ENCODE data around the gene CTSD. TPM values are rescaled to one million over a fixed set of nuclear protein-coding genes. Genes with fewer than 3 reads are reported as not detected.

The CTSD gene
- total RNA-seq, 2 experiments from 2014 or later: 38.8 to 41.5 TPM

- Mint-ChIP-seq H3K4me3 (no peak overlapping the region), H3K27me3 (no peaks in the 10 kb centered on the region), H3K4me1 (peaks cover 16% of the 10 kb centered on the region), H3K36me3 (ENCODE audit: low read depth) (no peaks in the 10 kb centered on the region), H3K27ac (no peak overlapping the region), H3K9me3 (ENCODE audit: low read depth) (no peaks in the 10 kb centered on the region)
- DNase-seq (no peak), ATAC-seq (no peak)
- ChIA-PET POLR2A (no interaction called here), CTCF (interaction anchor here (1.5 kb wide), 1 partner anchor 73 kb away, joined by 6 read pairs; no protein-coding TSS in a partner anchor)
- intact Hi-C loops (cut with DNase I, micrococcal nuclease): loop anchor here in 1 of 2 experiments (10.0 kb wide), 1 partner anchor 922 kb away; the partner anchor contains the start of genes POLR2L and TSPAN4
Measured at GRCh38 chr11:1766719-1767398, 3.1 kb upstream of the CTSD start.

- Mint-ChIP-seq H3K27ac (no peak overlapping the region), H3K4me3 (no peak overlapping the region), H3K27me3 (no peaks in the 10 kb centered on the region), H3K4me1 (peaks cover 20% of the 10 kb centered on the region), H3K36me3 (ENCODE audit: low read depth) (no peaks in the 10 kb centered on the region), H3K9me3 (ENCODE audit: low read depth) (no peaks in the 10 kb centered on the region)
- intact Hi-C loops (cut with DNase I, micrococcal nuclease): loop anchor here in 1 of 2 experiments (10.0 kb wide), 1 partner anchor 921 kb away; the partner anchor contains the start of genes POLR2L and TSPAN4
- CTCF ChIA-PET: interaction anchor here (1.2 to 1.5 kb wide), 2 partner anchors 72 kb away, joined by 3 to 6 read pairs; no protein-coding TSS in a partner anchor
- DNase-seq (peak; percentile 41), ATAC-seq (no peak)
- POLR2A ChIA-PET: interaction anchor here (0.7 kb wide), 1 partner anchor 115 kb away, joined by 4 read pairs; no protein-coding TSS in a partner anchor
Measured at GRCh38 chr11:1765871-1766718, 2.4 kb upstream of the CTSD start.

DNA sequence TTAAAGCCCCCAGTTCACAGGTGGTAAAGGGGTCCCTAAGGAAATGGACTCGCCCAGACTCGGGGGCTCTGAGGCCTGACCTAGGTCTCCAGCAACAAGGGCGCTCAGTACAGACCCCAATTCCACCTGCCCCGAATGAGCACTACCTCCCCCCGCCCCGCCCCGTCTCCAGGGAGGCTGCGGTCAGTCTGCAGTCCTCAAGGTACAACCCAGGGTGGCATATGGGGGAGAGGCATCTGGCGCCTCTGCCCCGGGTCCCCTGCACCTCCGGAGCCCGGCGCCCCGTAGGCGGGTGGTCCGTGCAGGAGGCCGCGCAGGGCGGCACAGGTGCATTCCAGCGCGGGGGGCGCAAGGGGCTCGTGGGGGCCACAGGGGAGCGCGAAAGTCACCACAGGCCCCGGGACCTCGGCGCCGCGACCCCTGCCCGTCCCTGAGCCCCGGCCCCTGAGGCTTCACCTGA is 361 bp downstream of the CTSD start:
- H3K36me3 Mint-ChIP-seq (ENCODE audit: low read depth): no peaks in the 10 kb centered on the region
- H3K27ac Mint-ChIP-seq: no peak overlapping the region
- H3K4me1 Mint-ChIP-seq: peaks cover 40% of the 10 kb centered on the region
- POLR2A ChIA-PET: no interaction called here
- DNase-seq (no peak), ATAC-seq (peak; percentile 43)
- H3K9me3 Mint-ChIP-seq (ENCODE audit: low read depth): no peaks in the 10 kb centered on the region
- intact Hi-C loops (cut with DNase I, micrococcal nuclease): loop anchor here in 1 of 2 experiments (5.0 to 10.0 kb wide), 3 partner anchors 501 to 919 kb away; partner anchors contain the start of genes POLR2L, TSPAN4 and TSSC4
- CTCF ChIA-PET: interaction anchor here (0.9 to 1.0 kb wide), 2 partner anchors 69 to 70 kb away, joined by 3 read pairs; no protein-coding TSS in a partner anchor
- H3K4me3 Mint-ChIP-seq: peak overlapping the region; percentile 59
- no peaks in the 10 kb centered on the region for H3K27me3 Mint-ChIP-seq

DNA sequence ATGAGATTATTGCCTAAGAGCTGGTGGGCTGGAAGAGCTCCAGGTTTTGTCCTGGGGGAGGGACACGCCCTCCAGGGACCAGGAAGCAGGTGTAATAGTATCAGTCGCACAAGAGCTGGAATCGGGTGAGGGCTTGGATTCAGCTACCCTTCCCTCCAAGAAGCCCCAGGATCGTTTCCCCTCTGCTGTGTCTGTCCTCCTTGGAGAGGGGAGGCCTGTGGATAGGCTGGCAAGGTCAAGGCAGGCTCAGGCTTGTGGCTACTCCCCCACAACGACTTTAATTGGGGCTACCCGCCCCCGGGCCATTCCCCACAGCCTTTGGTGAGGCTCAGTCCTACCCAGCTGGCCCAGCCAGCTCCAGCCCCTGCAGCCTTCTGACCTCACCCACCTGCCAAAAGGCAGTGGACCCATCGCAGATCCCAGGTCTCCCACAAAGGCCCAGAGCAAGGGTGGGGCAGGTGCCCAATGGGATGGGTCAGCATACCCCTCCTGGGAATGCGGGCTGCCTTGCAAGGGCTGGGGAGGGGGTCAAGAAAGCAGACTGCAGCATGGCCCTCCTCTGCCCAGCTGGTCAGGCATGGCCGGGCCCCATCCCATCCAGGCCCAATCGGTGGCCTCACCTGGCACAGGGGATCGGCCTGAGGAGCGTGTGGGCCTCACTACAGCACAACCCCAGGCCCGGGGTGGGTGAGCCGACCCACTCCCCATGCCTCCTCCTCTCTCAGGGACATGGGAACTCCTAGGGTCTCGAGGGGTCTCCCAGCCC is 1.0 kb downstream of the CTSD start:
- Mint-ChIP-seq H3K4me3 (peak overlapping the region; percentile 59), H3K36me3 (ENCODE audit: low read depth) (no peaks in the 10 kb centered on the region), H3K27ac (no peak overlapping the region), H3K27me3 (no peaks in the 10 kb centered on the region), H3K4me1 (peaks cover 43% of the 10 kb centered on the region), H3K9me3 (ENCODE audit: low read depth) (no peaks in the 10 kb centered on the region)
- POLR2A ChIA-PET: interaction anchor here (1.0 kb wide), 1 partner anchor 10 kb away, joined by 3 read pairs; no protein-coding TSS in a partner anchor
- CTCF ChIA-PET: interaction anchor here (0.6 to 0.9 kb wide), 3 partner anchors 30 to 110 kb away, joined by 4 to 7 read pairs (median 4); no protein-coding TSS in a partner anchor
- DNase-seq: no peak
- ATAC-seq: no peak
- intact Hi-C loops (cut with DNase I, micrococcal nuclease): loop anchor here in 1 of 2 experiments (5.0 to 10.0 kb wide), 3 partner anchors 500 to 918 kb away; partner anchors contain the start of genes POLR2L, TSPAN4 and TSSC4

- ChIA-PET POLR2A (interaction anchor here (1.0 kb wide), 1 partner anchor 10 kb away, joined by 3 read pairs; no protein-coding TSS in a partner anchor), CTCF (interaction anchor here (0.6 to 0.9 kb wide), 3 partner anchors 31 to 110 kb away, joined by 4 to 7 read pairs (median 4); no protein-coding TSS in a partner anchor)
- H3K9me3 Mint-ChIP-seq (ENCODE audit: low read depth): no peaks in the 10 kb centered on the region
Measured at GRCh38 chr11:1761857-1762536, 1.7 kb downstream of the CTSD start.

DNA sequence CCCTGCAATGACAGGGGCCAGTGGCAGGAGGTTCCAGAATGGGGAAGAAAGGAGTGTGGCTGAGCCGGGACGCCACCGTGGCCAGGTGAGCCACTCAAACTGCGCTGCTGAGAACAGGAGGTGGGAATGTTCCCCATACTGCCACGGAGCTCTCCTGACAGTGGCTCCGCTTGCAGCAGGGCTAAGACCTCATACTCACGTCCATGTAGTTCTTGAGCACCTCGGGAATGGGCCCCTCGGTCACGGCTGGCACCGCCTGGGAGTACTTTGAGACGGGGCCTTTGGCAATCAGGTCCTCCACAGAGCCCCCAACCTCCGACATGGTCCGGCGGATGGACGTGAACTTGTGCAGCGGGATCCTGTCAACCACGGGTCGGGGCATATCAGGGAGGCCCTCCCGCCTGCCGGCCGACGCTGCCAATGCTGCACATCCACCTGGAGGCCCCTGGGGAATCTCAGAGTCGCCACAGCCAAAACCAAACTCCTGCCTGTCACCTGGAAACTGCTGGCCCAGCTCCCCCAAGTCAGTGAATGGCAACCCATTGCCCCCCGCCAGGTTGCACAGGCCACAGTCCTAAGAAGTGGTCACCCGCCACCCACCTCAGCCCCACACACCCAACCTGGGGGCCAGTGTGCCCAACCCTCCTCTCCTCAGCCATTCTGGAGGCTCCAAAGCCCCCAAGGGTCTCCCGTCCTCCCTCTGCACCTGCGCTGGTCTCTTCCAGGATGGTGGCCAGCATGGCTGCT is 2.4 kb downstream of the CTSD start:
- Mint-ChIP-seq H3K4me1 (peaks cover 56% of the 10 kb centered on the region), H3K27ac (no peak overlapping the region)

More at GRCh38 chr11:1761857-1762536, 1.7 kb downstream of the CTSD start:
- no peaks in the 10 kb centered on the region for H3K27me3 Mint-ChIP-seq
- DNase-seq: no peak
- ATAC-seq: no peak
- H3K27ac Mint-ChIP-seq: no peak overlapping the region
- H3K4me3 Mint-ChIP-seq: peak overlapping the region; percentile 59
- H3K4me1 Mint-ChIP-seq: peaks cover 50% of the 10 kb centered on the region
- peaks cover 3% of the 10 kb centered on the region for H3K36me3 Mint-ChIP-seq (ENCODE audit: low read depth)
- intact Hi-C loops (cut with DNase I, micrococcal nuclease): loop anchor here in 1 of 2 experiments (5.0 to 10.0 kb wide), 3 partner anchors 500 to 917 kb away; partner anchors contain the start of genes POLR2L, TSPAN4 and TSSC4

DNA sequence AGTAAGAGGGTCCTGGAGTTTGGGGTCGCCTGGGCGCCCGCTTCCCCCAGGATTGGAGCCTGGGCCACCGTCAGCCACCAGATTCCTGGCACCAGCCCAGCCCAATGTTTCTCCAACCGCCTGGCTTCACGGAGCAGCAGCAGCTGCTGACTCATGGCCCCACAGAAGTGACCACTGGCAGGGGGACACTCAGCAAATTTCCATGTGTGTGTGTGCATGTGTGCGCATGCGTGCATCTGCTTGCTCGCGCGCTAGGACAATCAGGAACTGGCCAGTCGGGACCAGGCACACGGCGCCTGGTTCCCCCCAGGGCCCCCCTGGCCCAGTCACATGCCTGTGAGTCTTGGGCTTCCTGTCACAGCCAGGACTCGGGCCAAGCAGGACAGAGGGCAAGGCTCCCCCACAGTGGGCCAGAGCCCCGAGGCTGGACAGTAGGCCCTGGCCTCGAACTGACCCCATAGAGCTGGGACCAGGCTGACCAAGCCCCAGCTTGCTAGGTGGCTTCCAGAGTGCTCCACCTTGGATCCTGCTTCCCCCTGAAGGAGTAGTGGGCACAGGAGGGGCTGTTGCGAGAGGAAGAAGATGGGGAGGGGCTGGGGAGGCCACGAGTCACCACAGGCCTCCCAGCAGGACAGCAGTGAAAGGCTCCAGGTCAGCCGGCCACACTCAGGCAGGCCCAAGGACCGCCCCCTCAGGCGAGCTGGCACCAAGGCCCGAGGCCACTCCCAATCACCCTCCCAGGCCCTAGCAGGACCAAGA is 3.2 kb downstream of the CTSD start:
- Mint-ChIP-seq H3K27me3 (no peaks in the 10 kb centered on the region), H3K36me3 (ENCODE audit: low read depth) (peaks cover 5% of the 10 kb centered on the region), H3K27ac (no peak overlapping the region), H3K4me1 (peaks cover 64% of the 10 kb centered on the region), H3K4me3 (no peak overlapping the region), H3K9me3 (ENCODE audit: low read depth) (no peaks in the 10 kb centered on the region)
- ATAC-seq: no peak
- CTCF ChIA-PET: no interaction called here
- DNase-seq: no peak
- POLR2A ChIA-PET: no interaction called here
- intact Hi-C loops (cut with DNase I, micrococcal nuclease): loop anchor here in 1 of 2 experiments (5.0 to 10.0 kb wide), 3 partner anchors 498 to 916 kb away; partner anchors contain the start of genes POLR2L, TSPAN4 and TSSC4

More for the DNA sequence above, 2.4 kb downstream of the CTSD start:
- Mint-ChIP-seq H3K4me3 (no peak overlapping the region), H3K9me3 (ENCODE audit: low read depth) (no peaks in the 10 kb centered on the region), H3K27me3 (no peaks in the 10 kb centered on the region), H3K36me3 (ENCODE audit: low read depth) (peaks cover 3% of the 10 kb centered on the region)
- DNase-seq: no peak
- ChIA-PET POLR2A (no interaction called here), CTCF (no interaction called here)
- ATAC-seq: no peak
- intact Hi-C loops (cut with DNase I, micrococcal nuclease): loop anchor here in 1 of 2 experiments (5.0 to 10.0 kb wide), 3 partner anchors 499 to 916 kb away; partner anchors contain the start of genes POLR2L, TSPAN4 and TSSC4

- ATAC-seq: no peak
- Mint-ChIP-seq H3K27ac (no peak overlapping the region), H3K4me1 (peaks cover 70% of the 10 kb centered on the region), H3K4me3 (no peak overlapping the region), H3K9me3 (ENCODE audit: low read depth) (no peaks in the 10 kb centered on the region), H3K36me3 (ENCODE audit: low read depth) (peaks cover 5% of the 10 kb centered on the region), H3K27me3 (no peaks in the 10 kb centered on the region)
- POLR2A ChIA-PET: no interaction called here
- DNase-seq: no peak
- CTCF ChIA-PET: no interaction called here
- intact Hi-C loops (cut with DNase I, micrococcal nuclease): loop anchor here in 1 of 2 experiments (5.0 to 10.0 kb wide), 3 partner anchors 498 to 915 kb away; partner anchors contain the start of genes POLR2L, TSPAN4 and TSSC4
Measured at GRCh38 chr11:1759851-1760220, 3.9 kb downstream of the CTSD start.

DNA sequence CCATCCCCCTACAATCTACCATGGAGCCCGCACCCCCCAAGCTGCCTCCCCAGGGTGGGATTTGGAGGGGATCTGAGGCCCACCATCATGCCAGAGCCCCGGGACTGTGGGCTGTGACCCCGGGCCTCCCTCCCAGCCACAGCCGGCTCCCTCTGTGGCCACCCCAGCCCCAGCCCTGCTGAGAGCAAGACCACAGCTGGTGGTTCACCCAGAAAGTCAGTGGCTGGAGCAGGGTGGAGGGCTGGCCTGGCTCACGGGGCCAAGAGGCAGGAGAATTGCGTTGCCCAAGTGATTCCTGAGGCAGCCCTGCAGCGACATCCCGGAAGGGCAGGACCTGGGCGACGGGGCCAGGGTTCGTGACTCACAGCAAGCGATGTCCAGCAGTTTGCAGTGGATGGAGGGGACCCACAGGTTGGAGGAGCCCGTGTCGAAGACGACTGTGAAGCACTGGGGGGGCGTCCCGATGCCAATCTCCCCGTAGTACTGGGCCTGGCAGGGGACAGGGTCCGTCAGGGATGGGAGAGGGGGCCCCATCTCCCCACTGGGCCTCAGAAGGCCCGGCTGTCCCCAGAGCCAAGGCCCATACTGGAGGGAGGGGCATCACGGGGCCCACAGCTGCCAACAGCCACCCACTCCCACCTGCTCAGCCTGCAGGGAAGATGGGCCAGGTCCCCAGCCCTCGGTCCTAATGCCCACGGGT is 4.4 kb downstream of the CTSD start:
- POLR2A ChIA-PET: no interaction called here
- ATAC-seq: no peak
- CTCF ChIA-PET: interaction anchor here (1.5 kb wide), 1 partner anchor 59 kb away, joined by 3 read pairs; no protein-coding TSS in a partner anchor
- H3K36me3 Mint-ChIP-seq (ENCODE audit: low read depth): peaks cover 5% of the 10 kb centered on the region
- no peak overlapping the region for H3K27ac Mint-ChIP-seq
- intact Hi-C loops (cut with DNase I, micrococcal nuclease): no loop called here
- H3K27me3 Mint-ChIP-seq: no peaks in the 10 kb centered on the region
- H3K4me3 Mint-ChIP-seq: no peak overlapping the region
- H3K9me3 Mint-ChIP-seq (ENCODE audit: low read depth): no peaks in the 10 kb centered on the region
- no peak for DNase-seq
- peaks cover 74% of the 10 kb centered on the region for H3K4me1 Mint-ChIP-seq

All from activated CD4-positive, alpha-beta T cell treated with anti-CD3 and anti-CD28 coated beads for 36 hours (primary cell).